HG03108 (cell line): ENCODE data around the gene RNF31.
A peak's percentile ranks its signal among the peaks of the same experiment; 100 is the strongest.

Source experiments
- ATAC-seq: cut with Tn5 transposase; IDR thresholded peaks from one replicate; pipeline ENCODE4 v1.9.1; 2021; ENCODE audit warnings: moderate library complexity; ENCODE audit not compliant: unreplicated experiment

RNF31 gene

DNA sequence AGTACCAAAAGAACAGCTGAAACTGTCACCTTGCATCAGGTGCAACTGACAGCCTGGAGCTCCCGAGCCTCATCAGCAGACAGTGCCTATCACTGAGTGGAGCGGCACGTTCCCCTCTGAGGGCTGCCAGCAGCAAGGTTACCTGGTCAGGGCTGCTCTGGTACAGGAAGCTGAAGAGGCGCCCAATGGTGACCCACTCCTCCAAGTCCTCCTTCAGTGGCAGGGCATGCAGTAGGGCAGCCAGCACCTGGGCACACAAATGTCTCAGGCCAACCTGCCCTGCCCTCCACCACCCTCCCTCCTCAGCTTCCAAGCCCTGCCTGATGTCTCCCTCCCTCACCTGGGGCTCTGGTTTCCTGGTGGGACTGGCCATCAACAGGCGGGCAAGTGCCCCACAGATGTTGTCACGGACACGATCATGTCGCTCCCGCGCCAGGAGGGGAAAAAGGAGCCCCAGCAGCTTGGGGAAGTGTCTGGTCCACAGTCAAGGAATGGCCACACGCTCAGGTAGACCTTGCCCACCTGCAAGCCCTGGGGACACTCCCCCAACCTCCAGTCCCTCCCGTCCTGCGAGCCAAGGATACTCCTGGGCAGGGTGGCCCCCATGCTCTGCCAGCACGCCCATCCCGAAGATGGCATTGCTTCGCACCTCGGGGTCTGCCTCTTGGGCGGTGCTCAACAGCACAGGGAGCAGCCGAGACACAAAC, 34.2 kb downstream of the RNF31 start:
- no peak for ATAC-seq

DNA sequence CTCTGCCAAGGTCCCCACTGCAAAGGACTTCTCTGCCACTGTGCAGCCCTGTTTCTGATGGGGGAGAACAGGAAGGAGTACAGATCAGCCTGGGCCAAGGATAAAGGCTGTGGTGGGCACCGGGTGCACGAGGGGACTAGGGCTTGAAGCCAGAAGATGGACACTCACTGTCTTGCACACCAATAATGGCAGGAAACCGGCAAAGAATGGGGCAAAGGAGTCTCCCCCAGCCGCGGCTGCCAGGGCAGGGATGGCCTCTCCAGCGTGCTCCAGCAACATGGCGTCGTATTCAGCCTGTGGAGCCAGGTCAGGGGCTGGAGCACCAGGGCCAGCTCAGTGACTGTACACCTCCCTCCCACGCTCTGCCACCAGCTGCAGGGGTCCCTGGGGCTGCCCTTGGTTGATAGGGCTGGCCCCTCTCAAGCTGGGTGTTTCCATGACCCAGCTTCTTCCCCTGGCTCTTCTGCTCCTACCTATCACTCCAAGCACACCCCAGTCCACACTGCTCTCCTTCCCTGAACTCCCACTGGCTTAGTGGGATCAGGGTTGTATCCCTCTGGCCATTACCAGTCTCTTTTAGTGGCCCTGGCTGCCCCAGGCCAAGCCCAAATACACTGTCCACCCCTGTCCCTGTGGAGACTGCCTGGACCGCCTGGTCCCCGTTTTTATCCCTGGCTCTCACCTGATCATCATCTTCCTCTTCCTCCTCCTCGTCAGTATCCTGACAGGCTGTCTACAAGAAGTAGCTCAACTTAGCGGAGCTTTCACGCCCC, 35.0 kb downstream of the RNF31 start:
- no peak for ATAC-seq

- ATAC-seq: no peak
Observed at GRCh38 chr14:24183014-24183481, 35.8 kb downstream of the RNF31 start.

GRCh38 chr14:24184104-24184970, 37.0 kb downstream of the RNF31 start:
- ATAC-seq: no peak

GRCh38 chr14:24185026-24185425, 37.7 kb downstream of the RNF31 start:
- ATAC-seq: no peak

DNA sequence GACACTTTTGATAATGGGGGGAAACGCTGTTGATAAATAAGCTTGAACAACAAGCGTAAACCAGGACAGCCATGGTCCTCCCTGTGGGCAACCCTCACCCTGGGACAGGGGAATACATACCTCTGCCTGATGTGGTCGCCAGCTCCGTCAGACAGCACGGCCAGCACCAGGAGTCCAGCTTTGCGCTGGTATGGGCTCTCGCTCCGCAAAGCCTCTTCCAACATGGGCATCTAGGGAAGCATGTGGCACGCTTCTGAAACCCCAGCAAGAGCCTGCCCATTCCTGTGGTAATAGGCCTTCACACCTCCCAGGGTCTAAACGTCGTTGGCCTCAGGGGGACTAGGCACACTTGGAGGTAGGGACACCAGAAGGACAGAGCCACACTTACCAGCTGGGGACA, 38.4 kb downstream of the RNF31 start:
- no peak for ATAC-seq

- ATAC-seq: no peak
Observed at GRCh38 chr14:24186831-24187538, 39.7 kb downstream of the RNF31 start.

- no peak for ATAC-seq
Observed at GRCh38 chr14:24187539-24187915, 40.2 kb downstream of the RNF31 start.

GRCh38 chr14:24188251-24189058, 41.2 kb downstream of the RNF31 start, which contains the start of gene IPO4:
Gene IPO4 (minus strand): TSS chr14:24188816. CDS start chr14:24188787, 29 bp downstream.
- peak; percentile 84 for ATAC-seq

DNA sequence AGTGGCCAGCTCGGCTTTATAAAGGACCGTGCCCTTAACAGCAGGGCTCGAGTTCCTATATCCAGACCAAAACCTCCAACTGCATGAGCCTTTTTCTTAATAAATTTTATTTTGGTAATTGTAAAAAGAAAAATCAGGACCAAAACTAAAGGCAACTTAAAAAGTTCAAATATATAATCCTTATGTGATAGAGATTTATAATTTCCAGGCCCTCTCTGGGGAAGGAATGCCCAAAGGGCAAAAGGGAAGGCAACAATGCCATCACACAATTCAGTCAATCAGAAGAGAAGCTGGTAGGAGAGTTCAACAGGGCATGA, 41.7 kb downstream of the RNF31 start:
- no peak for ATAC-seq

DNA sequence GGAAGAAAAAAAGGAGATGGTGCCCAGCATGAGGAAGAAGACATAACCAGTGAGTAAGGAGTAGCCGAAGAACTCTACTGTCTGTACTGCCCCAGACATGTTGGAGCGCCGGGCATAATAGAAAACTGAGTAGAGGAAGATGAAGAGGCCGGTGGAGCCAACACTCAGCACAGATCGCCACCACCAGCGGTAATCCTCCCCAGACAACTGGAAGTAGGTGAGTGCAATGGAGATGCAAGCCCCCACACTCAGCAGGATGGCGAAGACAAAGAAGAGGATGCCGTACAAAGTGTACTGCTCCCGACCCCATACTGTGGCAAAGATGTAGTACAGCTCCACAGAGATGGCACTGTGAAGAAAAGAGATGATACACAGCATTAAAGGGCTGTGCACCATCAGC, 42.2 kb downstream of the RNF31 start:
- no peak for ATAC-seq

DNA sequence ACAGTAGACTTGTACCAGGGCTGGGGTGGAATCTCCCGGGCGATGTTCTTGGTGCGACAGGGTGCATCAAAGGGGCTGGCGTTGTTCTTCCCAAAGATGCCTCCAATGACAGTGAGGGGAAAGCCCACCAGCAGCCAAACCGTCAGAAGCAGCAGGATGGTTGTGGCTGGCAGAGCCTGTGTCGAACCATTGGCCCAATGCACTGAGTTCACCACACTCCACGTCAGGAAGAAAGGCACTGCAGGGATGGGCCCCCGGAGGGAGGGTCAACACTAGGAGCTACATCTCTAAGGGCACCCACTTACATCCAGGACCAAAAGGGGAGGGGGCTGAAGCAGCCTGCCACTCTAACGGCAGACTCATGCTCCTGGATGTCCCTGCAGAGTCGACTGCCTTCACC, 43.1 kb downstream of the RNF31 start:
- ATAC-seq: no peak

DNA sequence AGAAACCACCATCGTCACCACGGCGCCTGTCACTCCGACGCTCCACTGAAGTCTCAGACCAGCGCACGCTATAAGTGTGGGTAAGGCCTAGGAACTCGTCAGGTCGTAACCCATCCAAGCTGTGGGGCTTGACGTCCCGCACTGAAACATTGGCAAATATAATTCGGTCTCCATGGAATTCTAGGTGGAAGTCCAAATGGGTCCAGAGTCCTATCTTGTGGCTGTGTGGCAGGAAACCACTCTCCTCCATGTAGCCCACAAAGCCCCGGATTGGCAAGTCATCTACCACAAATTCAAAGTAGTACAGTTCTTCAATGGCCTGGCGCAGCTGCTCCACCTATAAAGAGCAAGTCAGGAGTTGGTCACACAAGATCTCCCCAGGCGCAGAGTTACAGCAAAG, 45.6 kb downstream of the RNF31 start:
- ATAC-seq: no peak

DNA sequence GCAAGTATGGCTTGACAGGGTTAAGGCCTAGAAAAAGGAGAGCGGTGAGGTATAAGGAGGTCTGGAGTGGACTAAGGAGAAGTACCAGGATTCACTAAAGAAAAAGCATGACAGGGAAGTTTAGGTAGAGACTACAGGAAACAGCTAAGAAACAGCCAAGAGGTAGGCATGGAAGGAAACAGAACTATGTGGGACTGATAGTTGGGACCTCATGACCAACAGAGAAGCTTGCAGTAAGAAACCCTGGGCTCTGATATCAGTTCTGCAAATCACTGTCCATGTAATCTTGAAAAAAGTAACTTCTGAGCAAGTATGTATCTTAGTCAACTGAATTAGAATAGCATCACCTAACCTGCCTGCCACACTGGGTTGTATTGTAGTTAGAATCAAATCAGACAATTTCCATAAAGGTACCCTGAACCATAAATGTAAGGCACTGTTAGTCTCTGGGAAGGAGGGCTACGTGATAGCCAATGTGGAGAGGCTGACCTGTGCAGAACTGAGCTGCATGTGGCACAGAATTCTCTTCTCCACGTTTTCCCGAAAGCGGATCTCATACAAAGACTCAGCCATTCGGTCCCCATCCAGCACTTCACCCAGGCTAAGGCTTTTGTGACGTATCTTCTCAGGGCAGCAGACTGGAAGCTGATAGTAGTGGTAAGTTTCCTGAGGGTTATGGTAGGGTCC, 47.0 kb downstream of the RNF31 start:
- ATAC-seq: no peak

GRCh38 chr14:24194873-24195185, 47.5 kb downstream of the RNF31 start:
- no peak for ATAC-seq

DNA sequence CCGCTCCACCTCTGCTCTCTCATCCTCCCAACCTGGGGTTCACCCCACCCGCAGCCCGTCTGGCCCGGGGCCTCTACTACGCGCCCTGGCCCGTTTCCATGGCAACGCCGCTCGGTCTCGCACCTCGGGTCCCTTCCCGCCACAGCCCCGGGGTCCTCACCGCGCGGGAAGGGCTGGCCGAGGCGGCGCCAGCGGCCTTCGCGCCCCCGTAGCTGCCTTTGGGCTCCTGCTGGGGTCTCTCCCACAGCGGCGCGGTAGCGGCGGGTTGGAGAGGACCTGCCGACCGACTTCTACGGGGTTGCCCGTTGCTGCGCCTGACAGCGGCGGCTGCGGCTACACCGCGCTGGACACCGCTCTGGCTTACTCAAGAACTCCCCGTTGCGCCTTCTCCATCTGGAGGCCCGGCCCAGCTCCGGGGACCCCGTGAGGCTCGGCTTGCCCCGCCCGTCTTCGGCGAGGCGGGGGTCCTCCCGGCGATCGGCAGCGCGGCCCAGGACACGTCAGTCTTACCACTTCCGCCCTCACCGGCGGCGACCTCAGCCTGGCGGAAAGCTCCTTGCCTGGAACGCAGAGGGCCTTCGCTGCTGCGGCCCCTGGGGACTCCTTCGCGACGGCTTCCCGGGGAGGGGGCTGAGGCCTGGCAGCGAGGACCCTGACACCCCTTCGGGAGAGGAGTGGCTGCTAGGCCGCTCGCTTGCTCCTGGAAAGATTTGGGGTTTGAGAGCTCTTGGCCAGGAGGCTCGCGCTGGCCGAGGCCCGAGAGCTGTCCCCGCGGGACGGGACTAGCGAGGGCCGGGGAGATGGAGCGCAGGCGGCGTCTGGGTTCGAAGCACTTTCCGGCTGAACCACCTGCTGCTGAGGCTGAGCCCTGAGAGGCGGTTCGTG, 48.1 kb downstream of the RNF31 start, which contains the start of gene TM9SF1:
Gene TM9SF1 (minus strand): TSS at position 256 of the 885 bp plus-strand sequence. CDS start 422 bp downstream, outside the sequence.
- ATAC-seq: peak; percentile 80

DNA sequence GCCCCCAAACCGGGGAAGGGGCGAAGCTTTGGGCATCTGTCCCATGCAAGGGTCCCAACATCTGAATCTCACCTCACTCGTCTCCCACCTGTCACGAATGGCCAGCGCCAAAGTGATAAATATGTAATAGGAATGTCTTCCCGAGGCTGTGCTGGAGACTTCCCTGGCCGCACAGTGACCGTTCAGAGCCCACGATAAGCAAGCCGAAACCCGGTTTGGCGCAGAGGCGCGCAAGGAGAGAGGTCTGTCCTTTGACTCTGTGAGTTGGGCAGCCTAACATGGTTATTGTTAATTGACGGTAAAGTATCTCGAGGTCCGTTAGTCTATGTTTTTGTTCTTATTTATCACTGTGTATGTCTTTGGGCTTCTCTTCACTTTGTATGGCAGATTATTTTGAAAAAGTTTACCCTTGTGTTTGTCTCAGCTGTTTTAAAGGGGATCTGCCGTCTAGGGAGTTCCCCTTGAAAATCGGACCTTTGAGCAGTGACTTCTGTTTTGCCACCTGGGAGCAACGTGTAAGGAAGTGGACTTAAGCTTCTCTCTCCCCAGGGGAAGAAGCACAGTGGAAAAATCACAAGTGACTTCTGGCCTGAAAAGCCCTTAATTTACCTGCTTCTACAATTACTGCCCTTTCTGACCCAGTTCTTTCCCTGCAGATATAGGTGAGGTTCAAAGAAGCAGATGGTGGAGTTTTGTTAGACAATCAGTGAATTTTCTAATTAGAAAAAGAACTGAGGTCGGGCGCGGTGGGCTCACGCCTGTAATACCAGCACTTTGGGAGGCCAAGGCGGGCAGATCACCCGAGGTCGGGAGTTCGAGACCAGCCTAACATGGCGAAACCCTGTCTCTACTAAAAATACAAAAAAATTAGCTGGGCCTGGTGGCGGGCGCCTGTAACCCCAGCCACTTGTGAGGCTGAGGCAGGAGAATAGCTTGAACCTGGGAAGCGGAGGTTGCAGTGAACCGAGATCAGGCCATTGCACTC, 49.1 kb downstream of the RNF31 start:
- peak; percentile 27 for ATAC-seq
